Measurements from ENCODE around the gene HPCAL1. TPM values are rescaled to one million over a fixed set of nuclear protein-coding genes. Genes with fewer than 3 reads are reported as not detected.

HPCAL1 gene
- total and polyA plus RNA-seq, 2 donors (not counting 1 experiment from before 2014, with no cell fraction given): 60.3 to 65.1 TPM

GRCh38 chr2:10341193-10341592, 38.5 kb downstream of the HPCAL1 start:
- Histone ChIP-seq H3K4me2 (replicated peaks; ENCODE audit: low read depth, low read length, poor library complexity, severe bottlenecking) (no peak overlapping the region), H3K27ac (ENCODE audit: low read length in 2 of 2) (no peak overlapping the region), H3K4me3 (ENCODE audit: control extremely low read depth in 1 of 5, extremely low read depth in 1 of 5, insufficient read depth in 1 of 5, low read depth in 2 of 5, low read length in 4 of 5) (no peak overlapping the region), H3K27me3 (replicated peaks in 1 of 4; ENCODE audit: control extremely low read depth in 1 of 4, control insufficient read depth in 3 of 4, insufficient read depth in 4 of 4, low read length in 3 of 4) (no peaks in the 10 kb centered on the region), H4K20me1 (ENCODE audit: control insufficient read depth, insufficient read depth, low read length, poor library complexity, severe bottlenecking) (peaks cover 87% of the 10 kb centered on the region), H3K79me2 (ENCODE audit: control insufficient read depth, insufficient read depth, low read length) (peaks cover 98% of the 10 kb centered on the region), H2AFZ (ENCODE audit: insufficient read depth, low read depth, low read length, poor library complexity, severe bottlenecking) (no peak overlapping the region), H3K4me1 (ENCODE audit: control insufficient read depth in 2 of 2, insufficient read depth in 2 of 2, low read length in 2 of 2) (peaks cover 19 to 27% of the 10 kb centered on the region in 2 donors), H3K9ac (ENCODE audit: low read length) (no peak overlapping the region), H3K36me3 (replicated peaks in 1 of 2; ENCODE audit: control extremely low read depth in 1 of 2, control insufficient read depth in 1 of 2, extremely low read depth in 1 of 2, insufficient read depth in 2 of 2, low read length in 1 of 2) (no peaks in the 10 kb centered on the region), H3K9me3 (ENCODE audit: control extremely low read depth in 1 of 3, control insufficient read depth in 2 of 3, insufficient read depth in 1 of 3, low read length in 2 of 3) (no peaks in the 10 kb centered on the region)
- TF ChIP-seq EZH2 (IDR thresholded peaks at IDR 0.05; ENCODE audit: borderline replicate concordance, insufficient read depth, low read depth, low read length, poor library complexity, severe bottlenecking): no peak
- TF ChIP-seq CTCF (IDR thresholded peaks at IDR 0.05): no peak
- Mint-ChIP-seq H3K4me3 (no peak overlapping the region), H3K27me3 (no peaks in the 10 kb centered on the region), H3K4me1 (peaks cover 48% of the 10 kb centered on the region), H3K27ac (no peak overlapping the region), H3K9me3 (ENCODE audit: insufficient read depth) (no peaks in the 10 kb centered on the region)
- ChIA-PET CTCF (no interaction called here), POLR2A (no interaction called here)
- ATAC-seq (ENCODE audit: low read depth) (no peak), DNase-seq (no peak)
- 66% methylated on average over 5 of the region's 8 CpGs for WGBS (ENCODE audit: insufficient coverage)
- intact Hi-C loops (cut with micrococcal nuclease): no loop called here

GRCh38 chr2:10342245-10342951, 39.7 kb downstream of the HPCAL1 start:
- POLR2A ChIA-PET: no interaction called here
- no peak for DNase-seq
- no peak overlapping the region for H3K4me3 Mint-ChIP-seq
- ATAC-seq (ENCODE audit: low read depth): no peak
- H3K27me3 ChIP-seq (replicated peaks in 1 of 4; ENCODE audit: control extremely low read depth in 1 of 4, control insufficient read depth in 3 of 4, insufficient read depth in 4 of 4, low read length in 3 of 4): no peaks in the 10 kb centered on the region
- H3K4me2 ChIP-seq (replicated peaks; ENCODE audit: low read depth, low read length, poor library complexity, severe bottlenecking): no peak overlapping the region
- H3K9me3 Mint-ChIP-seq (ENCODE audit: insufficient read depth): no peaks in the 10 kb centered on the region
- no peak overlapping the region for H3K27ac Mint-ChIP-seq
- CTCF ChIA-PET: interaction anchor here (0.6 to 3.4 kb wide), 2 partner anchors 66 to 72 kb away, joined by 3 to 15 read pairs; no protein-coding TSS in a partner anchor
- peaks cover 49% of the 10 kb centered on the region for H3K4me1 Mint-ChIP-seq
- no peaks in the 10 kb centered on the region for H3K36me3 ChIP-seq (replicated peaks in 1 of 2; ENCODE audit: control extremely low read depth in 1 of 2, control insufficient read depth in 1 of 2, extremely low read depth in 1 of 2, insufficient read depth in 2 of 2, low read length in 1 of 2)
- 95% methylated on average over 18 of the region's 18 CpGs for WGBS (ENCODE audit: insufficient coverage)
- peaks cover 97% of the 10 kb centered on the region for H3K79me2 ChIP-seq (ENCODE audit: control insufficient read depth, insufficient read depth, low read length)
- no peak overlapping the region for H2AFZ ChIP-seq (ENCODE audit: insufficient read depth, low read depth, low read length, poor library complexity, severe bottlenecking)
- intact Hi-C loops (cut with micrococcal nuclease): no loop called here
- H3K9me3 ChIP-seq (ENCODE audit: control extremely low read depth in 1 of 3, control insufficient read depth in 2 of 3, insufficient read depth in 1 of 3, low read length in 2 of 3): no peaks in the 10 kb centered on the region
- H3K9ac ChIP-seq (ENCODE audit: low read length): no peak overlapping the region
- H3K4me3 ChIP-seq (ENCODE audit: control extremely low read depth in 1 of 5, extremely low read depth in 1 of 5, insufficient read depth in 1 of 5, low read depth in 2 of 5, low read length in 4 of 5): no peak overlapping the region
- H3K27ac ChIP-seq (ENCODE audit: low read length in 2 of 2): no peak overlapping the region
- peaks cover 91% of the 10 kb centered on the region for H4K20me1 ChIP-seq (ENCODE audit: control insufficient read depth, insufficient read depth, low read length, poor library complexity, severe bottlenecking)
- TF ChIP-seq CTCF (IDR thresholded peaks at IDR 0.05) (no peak), EZH2 (IDR thresholded peaks at IDR 0.05; ENCODE audit: borderline replicate concordance, insufficient read depth, low read depth, low read length, poor library complexity, severe bottlenecking) (no peak)
- H3K27me3 Mint-ChIP-seq: no peaks in the 10 kb centered on the region
- H3K4me1 ChIP-seq (ENCODE audit: control insufficient read depth in 2 of 2, insufficient read depth in 2 of 2, low read length in 2 of 2): peaks cover 19 to 38% of the 10 kb centered on the region in 2 donors
